Endodermal cell (in vitro differentiated cells): ENCODE data around the gene LRBA. TPM values are rescaled to one million over a fixed set of nuclear protein-coding genes. Genes with fewer than 3 reads are reported as not detected.

ENCODE experiments used
- DNase-seq: peaks from one replicate; pipeline ENCODE4 v3.0.0-alpha.2; 2017
- H3K27ac ChIP-seq: 2 replicates; pipeline ENCODE4 v1.5.1; 2013; ENCODE audit warnings: mild to moderate bottlenecking, low read depth, low read length, moderate library complexity
- H3K27me3 ChIP-seq: 2 replicates; pipeline ENCODE4 v1.6.1; 2013; ENCODE audit warnings: mild to moderate bottlenecking, low read length, moderate library complexity; ENCODE audit not compliant: insufficient read depth, control insufficient read depth, poor library complexity, severe bottlenecking
- H3K36me3 ChIP-seq: 2 replicates; pipeline ENCODE4 v1.7.0; 2013; ENCODE audit warnings: mild to moderate bottlenecking, low read length, moderate library complexity; ENCODE audit not compliant: control insufficient read depth, insufficient read depth
- H3K4me1 ChIP-seq: one replicate; pipeline ENCODE4 v1.7.0; 2013; ENCODE audit warnings: low read length; ENCODE audit not compliant: control insufficient read depth, insufficient read depth
- H3K4me3 ChIP-seq: 2 replicates; pipeline ENCODE4 v1.5.1; 2013; ENCODE audit warnings: mild to moderate bottlenecking, low read length, moderate library complexity
- H3K9ac ChIP-seq: 2 replicates; pipeline ENCODE4 v1.6.1; 2013; ENCODE audit warnings: mild to moderate bottlenecking, low read length, moderate library complexity; ENCODE audit not compliant: poor library complexity, severe bottlenecking; ENCODE audit errors: extremely low read depth
- H3K9me3 ChIP-seq: 2 replicates; pipeline ENCODE4 v1.6.1; 2013; ENCODE audit warnings: mild to moderate bottlenecking, low read length, moderate library complexity; ENCODE audit not compliant: control insufficient read depth
- H3K27ac Mint-ChIP-seq: 2 replicates; pipeline ENCODE4 v1.8.0; 2020; ENCODE audit warnings: mixed read lengths
- H3K27me3 Mint-ChIP-seq: 2 replicates; pipeline ENCODE4 v1.8.0; 2021; ENCODE audit warnings: mild to moderate bottlenecking, mixed read lengths; ENCODE audit not compliant: insufficient read depth
- H3K36me3 Mint-ChIP-seq: 2 replicates; pipeline ENCODE4 v1.8.0; 2020; ENCODE audit warnings: low read depth, mixed read lengths
- H3K4me1 Mint-ChIP-seq: 2 replicates; pipeline ENCODE4 v1.8.0; 2020; ENCODE audit warnings: mixed read lengths
- H3K4me3 Mint-ChIP-seq: 2 replicates; pipeline ENCODE4 v1.8.0; 2020; ENCODE audit warnings: mild to moderate bottlenecking, moderate library complexity, mixed read lengths
- H3K9me3 Mint-ChIP-seq: 2 replicates; pipeline ENCODE4 v1.8.0; 2020; ENCODE audit warnings: mild to moderate bottlenecking, mixed read lengths
- CTCF ChIP-seq: fragments of 200-600 bp; sonication (generic); conservative IDR thresholded peaks from 2 replicates; pipeline ENCODE4 v1.5.0; 2021; ENCODE audit warnings: antibody characterized with exemption, mild to moderate bottlenecking
- WGBS, 2 experiments: methylation state at CpG; one replicate each; pipeline versions ENCODE4 v1.1.5 to v1.1.7; 2013; ENCODE audit warnings: missing lambda C conversion rate in 2 of 2, mixed read lengths in 1 of 2; ENCODE audit not compliant: insufficient coverage in 1 of 2, insufficient read length in 1 of 2; 5-methylcytosine and 5-hydroxymethylcytosine counted together
- total RNA-seq, 2 donors: library from RNA; stranded (reverse); fragmentation: NEBNext Ultra II Directional in 1 of 2; extraction: Animal tissue kit (Norgen Biotek cat#: 25700) in 1 of 2; gene quantifications; 2 replicates in 1 of 2; 3 replicates in 1 of 2; pipeline ENCODE4 v1.2.1, GENCODE V29; 2021

Gene LRBA
- total RNA-seq, 2 donors from 2014 or later = 77.3 to 95.9 TPM

- no CpG with 5 or more reads among the region's 1 CpG for WGBS, 2 experiments
- no peak overlapping the region for H3K4me3 Mint-ChIP-seq
- no peaks in the 10 kb centered on the region for H3K36me3 Mint-ChIP-seq
- Histone ChIP-seq H3K4me1 (no peaks in the 10 kb centered on the region), H3K9ac (no peak overlapping the region), H3K36me3 (no peaks in the 10 kb centered on the region), H3K27ac (no peak overlapping the region), H3K4me3 (no peak overlapping the region), H3K9me3 (no peaks in the 10 kb centered on the region), H3K27me3 (no peaks in the 10 kb centered on the region)
- no peaks in the 10 kb centered on the region for H3K27me3 Mint-ChIP-seq
- no peak overlapping the region for H3K27ac Mint-ChIP-seq
- no peak for TF ChIP-seq CTCF
- H3K4me1 Mint-ChIP-seq = no peaks in the 10 kb centered on the region
- DNase-seq = no peak
- H3K9me3 Mint-ChIP-seq = no peaks in the 10 kb centered on the region
Observed at GRCh38 chr4:150355418-150355817, 659.7 kb downstream of the LRBA start.

DNA sequence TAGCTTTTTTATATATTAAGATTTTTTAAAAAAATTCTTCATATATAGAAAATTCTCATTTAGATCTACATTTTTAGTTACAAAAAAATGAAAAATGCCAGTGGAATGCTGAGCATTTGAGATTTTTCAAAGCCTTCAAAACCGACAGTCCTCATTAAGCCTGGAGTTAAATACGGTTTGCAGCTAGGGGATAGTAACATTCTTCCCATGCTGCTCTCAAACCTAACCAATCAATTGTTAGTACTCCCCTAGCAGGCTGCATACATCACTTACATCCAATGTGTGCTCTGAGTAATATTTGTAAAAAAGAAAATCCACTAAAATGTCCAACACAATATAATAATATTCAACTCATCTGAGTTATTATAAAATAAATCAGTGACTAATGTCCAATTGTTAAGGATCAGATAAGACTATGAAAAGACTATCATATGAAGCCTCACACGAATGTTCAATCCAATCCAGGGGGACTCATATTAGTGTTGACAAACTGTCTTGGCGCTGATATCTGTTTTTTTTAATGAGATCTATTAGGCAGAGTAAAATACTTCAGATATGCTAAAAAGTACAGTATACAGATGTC, 660.8 kb downstream of the LRBA start:
- Histone ChIP-seq H3K27me3 (no peaks in the 10 kb centered on the region), H3K9me3 (no peaks in the 10 kb centered on the region), H3K9ac (no peak overlapping the region), H3K36me3 (peaks cover 1% of the 10 kb centered on the region), H3K4me3 (no peak overlapping the region), H3K27ac (no peak overlapping the region), H3K4me1 (no peaks in the 10 kb centered on the region)
- Mint-ChIP-seq H3K9me3 (no peaks in the 10 kb centered on the region), H3K27ac (no peak overlapping the region), H3K4me1 (no peaks in the 10 kb centered on the region), H3K36me3 (no peaks in the 10 kb centered on the region), H3K27me3 (no peaks in the 10 kb centered on the region), H3K4me3 (no peak overlapping the region)
- WGBS, 2 experiments = 80 to 92% methylated on average over 1 to 4 of the region's 4 CpGs
- DNase-seq = no peak
- no peak for TF ChIP-seq CTCF

DNA sequence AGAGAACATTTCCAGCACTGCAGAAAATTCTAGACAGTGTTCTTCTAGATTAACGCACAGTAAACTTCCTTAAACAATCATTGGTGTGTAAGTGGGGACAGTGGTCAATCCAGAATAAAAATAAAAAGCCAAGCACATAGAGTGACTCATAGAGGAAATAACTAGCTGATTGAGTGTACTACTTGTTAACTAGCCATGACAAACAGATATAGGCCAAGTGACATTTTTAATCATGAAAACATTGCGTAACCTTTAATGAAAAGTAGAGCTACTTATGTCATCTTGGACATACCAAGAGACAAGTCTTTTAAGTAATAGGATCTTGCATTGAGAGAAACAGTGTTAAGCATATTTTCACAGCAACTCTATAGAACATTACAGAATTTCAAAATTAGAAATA, 667.0 kb downstream of the LRBA start:
- H3K4me3 Mint-ChIP-seq = no peak overlapping the region
- no peak overlapping the region for H3K27ac Mint-ChIP-seq
- no peaks in the 10 kb centered on the region for H3K9me3 Mint-ChIP-seq
- no peaks in the 10 kb centered on the region for H3K27me3 Mint-ChIP-seq
- DNase-seq = no peak
- no peak overlapping the region for H3K27ac ChIP-seq
- H3K36me3 Mint-ChIP-seq = peaks cover 4% of the 10 kb centered on the region
- no peak overlapping the region for H3K9ac ChIP-seq
- H3K4me1 ChIP-seq = no peaks in the 10 kb centered on the region
- no peak overlapping the region for H3K4me3 ChIP-seq
- 83 to 95% methylated on average over 1 to 2 of the region's 2 CpGs for WGBS, 2 experiments
- H3K9me3 ChIP-seq = no peaks in the 10 kb centered on the region
- peaks cover 8% of the 10 kb centered on the region for H3K4me1 Mint-ChIP-seq
- no peaks in the 10 kb centered on the region for H3K27me3 ChIP-seq
- no peak for TF ChIP-seq CTCF
- peaks cover 15% of the 10 kb centered on the region for H3K36me3 ChIP-seq
